Endothelial cell of umbilical vein (primary cell): ENCODE results near the gene CSNK2A3. TPM values are rescaled to one million over a fixed set of nuclear protein-coding genes. Genes with fewer than 3 reads are reported as not detected.

Experiments
- BruUV-seq: library from RNA; stranded (reverse); fragments of 400-500 nt; replicated peaks from 2 replicates; lab custom pipeline; 2021; lab: Mats Ljungman, UMichigan
- CTCF ChIA-PET: fragments of 300-600, 350-600 bp; sonication (Branson Sonifier 250); formaldehyde crosslinking; loops from one replicate; lab custom pipeline; 2021; ENCODE audit warnings: antibody characterized with exemption, inconsistent platforms; lab: Charles Lee
- POLR2A ChIA-PET: fragments of 300-600, 350-600 bp; sonication (Branson Sonifier 250); formaldehyde crosslinking; loops from one replicate; lab custom pipeline; 2021; ENCODE audit warnings: antibody characterized with exemption, inconsistent platforms; lab: Charles Lee
- DNase-seq: peaks from one replicate; pipeline ENCODE4 v3.0.0-alpha.2; 2011; ENCODE audit warnings: low read depth, low spot score
- FAIRE-seq: peaks from 2 replicates; lab custom pipeline; 2011; peaks lifted over from hg19 to GRCh38; lab: Jason Lieb, UNC
- H2AFZ ChIP-seq: 2 replicates; pipeline ENCODE4 v1.6.0; 2012; ENCODE audit warnings: low read depth, low read length, control low read depth, inconsistent platforms
- H3K27ac ChIP-seq: 2 replicates; pipeline ENCODE4 v1.5.1; 2011; ENCODE audit warnings: low read depth, mild to moderate bottlenecking, control low read depth, low read length, moderate library complexity; ENCODE audit not compliant: insufficient read depth
- H3K27me3 ChIP-seq, 2 experiments: 2 replicates each; pipeline versions ENCODE4 v1.6.0 to v1.6.1; 2011; ENCODE audit warnings: low read length in 2 of 2, mixed read lengths in 1 of 2; ENCODE audit not compliant: control insufficient read depth in 2 of 2, insufficient read depth in 2 of 2
- H3K36me3 ChIP-seq, 2 experiments: 2 replicates in 1 of 2; 3 replicates in 1 of 2; pipeline ENCODE4 v1.5.1; 2011; ENCODE audit warnings: low read length in 2 of 2, mild to moderate bottlenecking in 1 of 2, moderate library complexity in 1 of 2; ENCODE audit not compliant: control insufficient read depth in 2 of 2, insufficient read depth in 2 of 2; ENCODE audit errors: extremely low read depth in 1 of 2
- H3K4me1 ChIP-seq: 3 replicates; pipeline ENCODE4 v1.5.1; 2011; ENCODE audit warnings: mild to moderate bottlenecking, low read length; ENCODE audit not compliant: control insufficient read depth, insufficient read depth; ENCODE audit errors: extremely low read depth
- H3K4me2 ChIP-seq: 2 replicates; pipeline ENCODE4 v1.6.1; 2011; ENCODE audit warnings: low read length, control low read depth, mixed read lengths; ENCODE audit not compliant: insufficient read depth
- H3K4me3 ChIP-seq, 3 experiments: fragments of 200-600 bp in 1 of 3; sonication (generic), shearing (Covaris generic) in 1 of 3; replicated peaks in 1 of 3; 2 replicates each; pipeline ENCODE4 v1.5.1; 2011 to 2016; ENCODE audit warnings: control low read depth in 3 of 3, low read length in 3 of 3, mild to moderate bottlenecking in 2 of 3, inconsistent platforms in 1 of 3, low read depth in 1 of 3, moderate library complexity in 1 of 3; ENCODE audit not compliant: insufficient read depth in 1 of 3
- H3K79me2 ChIP-seq: 2 replicates; pipeline ENCODE4 v1.6.0; 2012; ENCODE audit warnings: low read length, inconsistent platforms; ENCODE audit not compliant: control insufficient read depth, insufficient read depth
- H3K9ac ChIP-seq: replicated peaks from 2 replicates; pipeline ENCODE3; 2011; ENCODE audit warnings: low read length, control low read depth; ENCODE audit not compliant: insufficient read depth; ENCODE audit errors: extremely low read depth
- H3K9me1 ChIP-seq: replicated peaks from 3 replicates; pipeline ENCODE4 v1.6.0; 2011; ENCODE audit warnings: mild to moderate bottlenecking, low read length; ENCODE audit not compliant: control insufficient read depth, insufficient read depth; ENCODE audit errors: extremely low read depth
- H3K9me3 ChIP-seq: replicated peaks from 2 replicates; pipeline ENCODE4 v1.5.1; 2012; ENCODE audit warnings: low read length, inconsistent platforms; ENCODE audit not compliant: control insufficient read depth, insufficient read depth
- H4K20me1 ChIP-seq: replicated peaks from 2 replicates; pipeline ENCODE3; 2011; ENCODE audit warnings: mild to moderate bottlenecking, low read length; ENCODE audit not compliant: control insufficient read depth, insufficient read depth; ENCODE audit errors: extremely low read depth
- EZH2 ChIP-seq: IDR thresholded peaks from 2 replicates; pipeline ENCODE4 v1.6.1; 2012; ENCODE audit warnings: borderline replicate concordance, low read depth, mild to moderate bottlenecking, moderate library complexity, low read length, inconsistent platforms; ENCODE audit not compliant: severe bottlenecking
- FOS ChIP-seq: IDR thresholded peaks from 2 replicates; pipeline ENCODE4 v1.6.1; 2011; ENCODE audit warnings: mild to moderate bottlenecking, low read length, moderate library complexity, borderline replicate concordance; ENCODE audit not compliant: insufficient read depth
- GATA2 ChIP-seq: IDR thresholded peaks from 2 replicates; pipeline ENCODE4 v1.7.0; 2011; ENCODE audit warnings: low read depth, mild to moderate bottlenecking, moderate library complexity, mixed read lengths, low read length; ENCODE audit not compliant: insufficient read length, insufficient read depth
- JUN ChIP-seq: IDR thresholded peaks from 2 replicates; pipeline ENCODE4 v1.6.1; 2011; ENCODE audit warnings: borderline replicate concordance, low read depth; ENCODE audit not compliant: insufficient read length, insufficient read depth
- MYC ChIP-seq: IDR thresholded peaks from one replicate; pipeline ENCODE4 v1.6.1; 2011; ENCODE audit warnings: mild to moderate bottlenecking, low read depth, low read length
- POLR2A ChIP-seq: IDR thresholded peaks from 2 replicates; pipeline ENCODE4 v1.6.1; 2012; ENCODE audit warnings: low read depth, mild to moderate bottlenecking, control low read depth, low read length
- POLR2AphosphoS5 ChIP-seq: IDR thresholded peaks from 2 replicates; pipeline ENCODE4 v1.6.1; 2012; ENCODE audit warnings: low read depth, mild to moderate bottlenecking, control low read depth, low read length, moderate library complexity; ENCODE audit not compliant: insufficient read depth
- dilution Hi-C: fragments of 300-500 bp; cut with MboI; formaldehyde crosslinking; loops from one replicate; pipeline ENCODE4 v1.15.0; 2019; ENCODE audit warnings: low sequenced_read_pairs; ENCODE audit not compliant: extremely low pct_ligation_motif_present
- intact Hi-C: fragments of 100-400 bp; cut with micrococcal nuclease; formaldehyde crosslinking; loops from one replicate; pipeline ENCODE4 v1.10.0; 2022
- polyA plus RNA-seq, 4 experiments: library from polyadenylated mRNA; depleted of rRNA in 3 of 4; stranded (reverse) in 3 of 4; unstranded in 1 of 4; fragments of >200 nt; gene quantifications; 2 replicates each; pipeline versions ENCODE4 v1.2.1 to v1.2.3, GENCODE V29; 2011 to 2012; ENCODE audit warnings: missing spikeins in 1 of 4
- total RNA-seq: library from RNA; stranded (reverse); gene quantifications from 2 replicates; pipeline ENCODE4 v1.2.3, GENCODE V29; 2021
- TF ChIP-seq, protein P1 (sequence below): IDR thresholded peaks from 2 replicates; pipeline ENCODE4 v1.6.1; 2011; ENCODE audit not compliant: insufficient read depth, insufficient read length
- TF ChIP-seq, protein P2 (sequence below), 2 donors: IDR thresholded peaks; 1 replicate in 1 of 2; 2 replicates in 1 of 2; pipeline ENCODE4 v1.5.1; 2011; ENCODE audit warnings: low read length in 2 of 2, mild to moderate bottlenecking in 2 of 2, moderate library complexity in 2 of 2, control low read depth in 1 of 2, inconsistent platforms in 1 of 2, low read depth in 1 of 2; ENCODE audit not compliant: insufficient read depth in 1 of 2; ENCODE audit errors: extremely low read depth in 1 of 2

Gene CSNK2A3
- total and polyA plus RNA-seq, 2 donors (not counting 3 experiments of a cell fraction or from before 2014, with no cell fraction given) = 0.41 TPM; not detected in 1

DNA sequence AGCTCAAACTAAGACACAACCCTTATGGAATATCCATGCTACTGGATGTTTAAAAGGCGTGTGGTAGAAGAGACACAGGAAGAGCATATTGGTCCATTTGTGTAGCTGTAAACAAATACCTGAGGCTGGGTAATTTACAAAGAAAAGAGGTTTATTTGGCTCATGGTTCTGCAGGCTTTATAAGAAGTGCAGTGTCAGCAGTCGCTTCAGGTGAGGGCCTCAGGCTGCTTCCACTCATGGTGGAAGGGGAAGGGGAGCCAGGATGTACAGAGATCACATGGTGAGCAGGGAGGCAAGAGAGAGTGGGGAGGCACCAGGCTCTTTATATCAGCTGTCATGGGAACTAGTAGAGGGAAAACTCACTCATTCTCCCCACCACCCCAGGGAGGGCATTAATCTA lies 31.8 kb upstream of the CSNK2A3 start:
- Histone ChIP-seq H3K9ac (no peak overlapping the region), H4K20me1 (no peaks in the 10 kb centered on the region), H3K79me2 (no peaks in the 10 kb centered on the region), H3K4me2 (no peak overlapping the region), H3K27ac (no peak overlapping the region), H3K9me3 (no peaks in the 10 kb centered on the region), H3K4me3 (no peak overlapping the region), H3K4me1 (peaks cover 2% of the 10 kb centered on the region), H3K27me3 (no peaks in the 10 kb centered on the region), H3K36me3 (no peaks in the 10 kb centered on the region), H2AFZ (no peak overlapping the region), H3K9me1 (no peaks in the 10 kb centered on the region)
- intact Hi-C loops (no loop called here), dilution Hi-C loops (no loop called here)
- no peak for FAIRE-seq
- ChIA-PET POLR2A (no interaction called here), CTCF (no interaction called here)
- TF ChIP-seq JUN = no peak
- TF ChIP-seq MYC = no peak
- no peak for TF ChIP-seq EZH2
- TF ChIP-seq GATA2 = no peak
- no peak for TF ChIP-seq POLR2A
- TF ChIP-seq, protein P1, sequence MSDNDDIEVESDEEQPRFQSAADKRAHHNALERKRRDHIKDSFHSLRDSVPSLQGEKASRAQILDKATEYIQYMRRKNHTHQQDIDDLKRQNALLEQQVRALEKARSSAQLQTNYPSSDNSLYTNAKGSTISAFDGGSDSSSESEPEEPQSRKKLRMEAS = no peak
- TF ChIP-seq, protein P2, sequence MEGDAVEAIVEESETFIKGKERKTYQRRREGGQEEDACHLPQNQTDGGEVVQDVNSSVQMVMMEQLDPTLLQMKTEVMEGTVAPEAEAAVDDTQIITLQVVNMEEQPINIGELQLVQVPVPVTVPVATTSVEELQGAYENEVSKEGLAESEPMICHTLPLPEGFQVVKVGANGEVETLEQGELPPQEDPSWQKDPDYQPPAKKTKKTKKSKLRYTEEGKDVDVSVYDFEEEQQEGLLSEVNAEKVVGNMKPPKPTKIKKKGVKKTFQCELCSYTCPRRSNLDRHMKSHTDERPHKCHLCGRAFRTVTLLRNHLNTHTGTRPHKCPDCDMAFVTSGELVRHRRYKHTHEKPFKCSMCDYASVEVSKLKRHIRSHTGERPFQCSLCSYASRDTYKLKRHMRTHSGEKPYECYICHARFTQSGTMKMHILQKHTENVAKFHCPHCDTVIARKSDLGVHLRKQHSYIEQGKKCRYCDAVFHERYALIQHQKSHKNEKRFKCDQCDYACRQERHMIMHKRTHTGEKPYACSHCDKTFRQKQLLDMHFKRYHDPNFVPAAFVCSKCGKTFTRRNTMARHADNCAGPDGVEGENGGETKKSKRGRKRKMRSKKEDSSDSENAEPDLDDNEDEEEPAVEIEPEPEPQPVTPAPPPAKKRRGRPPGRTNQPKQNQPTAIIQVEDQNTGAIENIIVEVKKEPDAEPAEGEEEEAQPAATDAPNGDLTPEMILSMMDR (IDR thresholded peaks at IDR 0.05; ENCODE audit: extremely low read depth in 1 of 2, insufficient read depth in 1 of 2, low read depth in 1 of 2, low read length in 2 of 2) = no peak
- TF ChIP-seq POLR2AphosphoS5 = no peak
- no peak for TF ChIP-seq FOS
- BruUV-seq = no TSS peak
- no peak for DNase-seq
